Subcutaneous abdominal adipose tissue (tissue), 5 donors: ENCODE measurements around the gene OR5B12.

Experiments used
- H3K27ac ChIP-seq: one replicate; pipeline ENCODE4 v1.7.0; 2013; ENCODE audit warnings: low read depth, mild to moderate bottlenecking, inconsistent platforms, low read length, moderate library complexity
- H3K27me3 ChIP-seq, 5 donors: one replicate each; pipeline ENCODE4 v1.7.0; 2013; ENCODE audit warnings: low read length in 5 of 5, inconsistent platforms in 1 of 5; ENCODE audit not compliant: control insufficient read depth in 5 of 5, insufficient read depth in 4 of 5
- H3K36me3 ChIP-seq, 5 donors: one replicate each; pipeline ENCODE4 v1.7.0; 2013; ENCODE audit warnings: low read length in 5 of 5; ENCODE audit not compliant: control insufficient read depth in 5 of 5, insufficient read depth in 5 of 5
- H3K4me1 ChIP-seq, 5 donors: one replicate each; pipeline ENCODE4 v1.7.0; 2013; ENCODE audit warnings: low read length in 5 of 5, mild to moderate bottlenecking in 3 of 5, moderate library complexity in 1 of 5; ENCODE audit not compliant: control insufficient read depth in 5 of 5, insufficient read depth in 5 of 5
- H3K4me3 ChIP-seq, 5 donors: one replicate each; pipeline ENCODE4 v1.7.0; 2013; ENCODE audit warnings: low read length in 5 of 5, low read depth in 1 of 5
- H3K9ac ChIP-seq, 5 donors: one replicate each; pipeline ENCODE4 v1.7.0; 2013; ENCODE audit warnings: low read length in 5 of 5, mild to moderate bottlenecking in 4 of 5, moderate library complexity in 3 of 5
- H3K9me3 ChIP-seq, 5 donors: one replicate each; pipeline ENCODE4 v1.7.0; 2013; ENCODE audit warnings: low read length in 5 of 5; ENCODE audit not compliant: control insufficient read depth in 5 of 5
- donor health status: healthy.
- donor health status: healthy.
- donor health status: healthy.
- donor health status: healthy.
- donor health status: healthy.

The OR5B12 gene

DNA sequence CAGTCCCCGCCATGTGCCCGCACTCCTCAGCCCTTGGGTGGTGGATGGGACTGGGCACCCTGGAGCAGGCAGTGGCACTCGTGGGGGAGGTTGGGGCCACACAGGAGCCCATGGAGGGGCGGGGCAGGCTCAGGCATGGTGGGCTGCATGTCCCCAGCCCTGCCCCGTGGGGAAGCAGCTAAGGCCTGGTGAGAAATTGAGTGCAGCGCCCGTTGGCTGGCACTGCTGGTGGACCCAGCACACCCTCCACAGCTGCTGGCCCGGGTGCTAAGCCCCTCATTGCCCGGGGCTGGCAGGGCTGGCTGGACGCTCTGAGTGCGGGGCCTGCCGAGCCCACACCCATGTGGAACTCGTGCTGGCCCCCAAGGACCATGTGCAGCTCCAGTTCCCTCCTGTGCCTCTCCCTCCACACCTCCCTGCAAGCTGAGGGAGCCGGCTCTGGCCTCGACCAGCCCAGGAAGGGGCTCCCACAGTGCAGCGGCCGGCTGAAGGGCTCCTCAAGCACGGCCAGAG, 51.4 kb downstream of the OR5B12 start:
- Histone ChIP-seq H3K27me3 (no peaks in the 10 kb centered on the region), H3K4me3 (no peak overlapping the region), H3K4me1 (no peaks in the 10 kb centered on the region), H3K9me3 (peaks cover 0 to 6% (median 5%) of the 10 kb centered on the region in 5 donors), H3K9ac (no peak overlapping the region), H3K27ac (no peak overlapping the region), H3K36me3 (no peaks in the 10 kb centered on the region)
